Lower leg skin (tissue), 3 donors: Measurements from ENCODE around the gene SLC39A6.

Experiments used
- CTCF ChIP-seq, 3 donors: fragments of 450-650 bp; IDR thresholded peaks; one replicate each; pipeline ENCODE4 v1.5.1; 2016; ENCODE audit warnings: antibody characterized with exemption in 3 of 3, mild to moderate bottlenecking in 3 of 3, moderate library complexity in 2 of 3
- POLR2A ChIP-seq, 2 donors: fragments of 450-650 bp; IDR thresholded peaks; one replicate each; pipeline ENCODE4 v1.6.1; 2016 to 2017; ENCODE audit warnings: antibody characterized with exemption in 2 of 2, mild to moderate bottlenecking in 1 of 2, moderate library complexity in 1 of 2

GRCh38 chr18:36124841-36125240, 4.3 kb downstream of the SLC39A6 start:
- TF ChIP-seq CTCF (IDR thresholded peaks at IDR 0.05) (no peak), POLR2A (IDR thresholded peaks at IDR 0.05) (no peak)
